ENCODE results near the gene R3HCC1L. TPM values are rescaled to one million over a fixed set of nuclear protein-coding genes. Genes with fewer than 3 reads are reported as not detected.

The R3HCC1L gene
- total and polyA plus RNA-seq, 2 of the 4 experiments (the other 2 are of a cell fraction) = 8.3 to 14.7 TPM

DNA sequence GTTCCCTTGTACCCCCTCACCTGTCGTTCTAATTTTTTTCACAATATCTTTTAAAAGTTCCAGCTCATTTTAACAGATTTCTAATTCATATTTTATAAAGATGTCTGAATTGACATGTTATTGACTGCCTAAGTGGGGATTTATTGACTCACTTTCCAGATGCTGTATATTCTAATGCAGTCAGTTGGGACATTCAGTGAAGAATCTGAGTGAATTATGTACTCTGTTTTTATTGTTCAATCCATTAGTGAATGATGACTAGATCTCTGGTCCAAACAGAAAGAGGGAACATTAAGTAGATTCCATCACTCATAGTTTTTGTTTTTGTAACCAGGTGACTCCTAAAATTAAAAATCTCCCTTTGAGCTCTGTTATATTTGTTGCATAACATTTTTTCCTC lies 79.3 kb downstream of the R3HCC1L start:
- peaks cover 8% of the 10 kb centered on the region for H3K36me3 ChIP-seq (ENCODE audit: control insufficient read depth, insufficient read depth, low read length)
- no peak overlapping the region for H3K4me3 ChIP-seq (ENCODE audit: insufficient read depth, low read depth, low read length)
- in situ Hi-C loops (cut with MboI; ENCODE audit: low sequenced_read_pairs) (no loop called here), intact Hi-C loops (cut with micrococcal nuclease) (no loop called here), dilution Hi-C loops (cut with HindIII; ENCODE audit: low sequenced_read_pairs, unreplicated experiment) (no loop called here)
- H2BK15ac ChIP-seq (ENCODE audit: low read depth, low read length) = no peak overlapping the region
- H3K79me1 ChIP-seq (ENCODE audit: low read depth in 1 of 2, low read length in 2 of 2) = peaks cover 23 to 30% of the 10 kb centered on the region in 2 experiments
- H2BK20ac ChIP-seq (ENCODE audit: low read depth, low read length) = no peak overlapping the region
- H4K91ac ChIP-seq (ENCODE audit: insufficient read depth, low read depth, low read length) = no peak overlapping the region
- no TSS peak for BruUV-seq (replicated peaks)
- no peak overlapping the region for H3K56ac ChIP-seq (ENCODE audit: extremely low read depth, insufficient read depth, low read length)
- no peaks in the 10 kb centered on the region for H3K9me3 ChIP-seq (ENCODE audit: control insufficient read depth, insufficient read depth, low read length)
- ChIA-PET POLR2A (ENCODE audit: unreplicated experiment) (no interaction called here), CTCF (no interaction called here)
- no peak overlapping the region for H2AFZ ChIP-seq (replicated peaks; ENCODE audit: low read length, poor library complexity)
- H2BK120ac ChIP-seq (ENCODE audit: low read depth, low read length) = no peak overlapping the region
- H3K27me3 ChIP-seq (ENCODE audit: control insufficient read depth, insufficient read depth, low read length) = no peaks in the 10 kb centered on the region
- no peak overlapping the region for H3K4me2 ChIP-seq (ENCODE audit: low read depth, low read length)
- H2AK5ac ChIP-seq (ENCODE audit: low read depth, low read length) = no peak overlapping the region
- H3K23ac ChIP-seq (ENCODE audit: low read depth, low read length) = no peak overlapping the region
- H2BK5ac ChIP-seq (ENCODE audit: low read depth, low read length, poor library complexity, severe bottlenecking) = no peak overlapping the region
- H4K20me1 ChIP-seq (ENCODE audit: insufficient read depth, low read length) = no peaks in the 10 kb centered on the region
- H4K5ac ChIP-seq (ENCODE audit: low read depth, low read length) = no peak overlapping the region
- no peak for DNase-seq
- no peak overlapping the region for H4K8ac ChIP-seq (ENCODE audit: low read depth in 2 of 2, low read length in 2 of 2)
- H3K14ac ChIP-seq (replicated peaks; ENCODE audit: low read depth, low read length) = no peak overlapping the region
- H3K9me1 ChIP-seq (ENCODE audit: insufficient read depth, low read length) = no peaks in the 10 kb centered on the region
- no peak overlapping the region for H3K27ac ChIP-seq (ENCODE audit: insufficient read depth, low read length)
- TF ChIP-seq BHLHE40 (IDR thresholded peaks at IDR 0.05; ENCODE audit: low read depth, low read length) = no peak
- no peak for TF ChIP-seq POLR2A (IDR thresholded peaks at IDR 0.05; ENCODE audit: low read depth, low read length)
- TF ChIP-seq RCOR1 (IDR thresholded peaks at IDR 0.05; ENCODE audit: insufficient replicate concordance, low read length) = no peak
- no peak for TF ChIP-seq MAZ (IDR thresholded peaks at IDR 0.05; ENCODE audit: borderline replicate concordance, low read depth, low read length)
- TF ChIP-seq, protein P1, sequence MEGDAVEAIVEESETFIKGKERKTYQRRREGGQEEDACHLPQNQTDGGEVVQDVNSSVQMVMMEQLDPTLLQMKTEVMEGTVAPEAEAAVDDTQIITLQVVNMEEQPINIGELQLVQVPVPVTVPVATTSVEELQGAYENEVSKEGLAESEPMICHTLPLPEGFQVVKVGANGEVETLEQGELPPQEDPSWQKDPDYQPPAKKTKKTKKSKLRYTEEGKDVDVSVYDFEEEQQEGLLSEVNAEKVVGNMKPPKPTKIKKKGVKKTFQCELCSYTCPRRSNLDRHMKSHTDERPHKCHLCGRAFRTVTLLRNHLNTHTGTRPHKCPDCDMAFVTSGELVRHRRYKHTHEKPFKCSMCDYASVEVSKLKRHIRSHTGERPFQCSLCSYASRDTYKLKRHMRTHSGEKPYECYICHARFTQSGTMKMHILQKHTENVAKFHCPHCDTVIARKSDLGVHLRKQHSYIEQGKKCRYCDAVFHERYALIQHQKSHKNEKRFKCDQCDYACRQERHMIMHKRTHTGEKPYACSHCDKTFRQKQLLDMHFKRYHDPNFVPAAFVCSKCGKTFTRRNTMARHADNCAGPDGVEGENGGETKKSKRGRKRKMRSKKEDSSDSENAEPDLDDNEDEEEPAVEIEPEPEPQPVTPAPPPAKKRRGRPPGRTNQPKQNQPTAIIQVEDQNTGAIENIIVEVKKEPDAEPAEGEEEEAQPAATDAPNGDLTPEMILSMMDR (conservative IDR thresholded peaks at IDR 0.05; ENCODE audit: low read depth, low read length) = no peak
- H2AK9ac ChIP-seq (replicated peaks; ENCODE audit: low read depth, low read length, poor library complexity) = no peak overlapping the region
- no peak overlapping the region for H3K9ac ChIP-seq (ENCODE audit: low read depth, low read length)
- H3K4me1 ChIP-seq (ENCODE audit: control insufficient read depth, insufficient read depth, low read length) = no peaks in the 10 kb centered on the region
- no peak overlapping the region for H3K4ac ChIP-seq (ENCODE audit: low read depth, low read length)
- H3K18ac ChIP-seq (ENCODE audit: low read depth, low read length) = no peak overlapping the region
- WGBS, 2 experiments (ENCODE audit: extremely low coverage in 2 of 2, insufficient read length in 1 of 2) = no CpG with 5 or more reads among the region's 1 CpG
- no peak for ATAC-seq (ENCODE audit: low read depth)
